HG03196 (cell line): ENCODE measurements around the gene CDC42EP5.
"Not testable (repeated sequence)": the region's sequence is repeated elsewhere in the genome, so short reads cannot be mapped to it uniquely, and the experiment has no call there.

ENCODE experiments used
- ATAC-seq: cut with Tn5 transposase; IDR thresholded peaks from one replicate; pipeline ENCODE4 v1.9.1; 2021; ENCODE audit not compliant: unreplicated experiment

CDC42EP5 gene

GRCh38 chr19:54473071-54473891 lies at the start of gene CDC42EP5:
CDC42EP5 (minus strand) TSS chr19:54473296; CDS start chr19:54465547, 7,749 bp downstream.
- no peak for ATAC-seq

GRCh38 chr19:54521860-54522513 lies 48.9 kb upstream of the CDC42EP5 start:
- ATAC-seq, result no peak

- ATAC-seq, result no peak
These were observed 48.1 kb upstream of the CDC42EP5 start for GRCh38 chr19:54521022-54521859.

- peak; percentile 57 for ATAC-seq
These were observed 45.7 kb upstream of the CDC42EP5 start for GRCh38 chr19:54518844-54519243.

GRCh38 chr19:54517483-54517882 lies 44.4 kb upstream of the CDC42EP5 start:
- ATAC-seq, result no peak

- ATAC-seq, result no peak
These were observed 42.1 kb upstream of the CDC42EP5 start for GRCh38 chr19:54515156-54515555.

GRCh38 chr19:54509200-54509940 lies 36.3 kb upstream of the CDC42EP5 start:
- ATAC-seq, result not testable (repeated sequence)

- ATAC-seq, result not testable (repeated sequence)
These were observed 35.4 kb upstream of the CDC42EP5 start for GRCh38 chr19:54508487-54508886.

GRCh38 chr19:54507824-54508223 lies 34.7 kb upstream of the CDC42EP5 start:
- ATAC-seq, result no peak

- not testable (repeated sequence) for ATAC-seq
These were observed 34.1 kb upstream of the CDC42EP5 start for GRCh38 chr19:54507038-54507717.

GRCh38 chr19:54506079-54506478 lies 33.0 kb upstream of the CDC42EP5 start:
- no peak for ATAC-seq

- ATAC-seq, result not testable (repeated sequence)
These were observed 32.4 kb upstream of the CDC42EP5 start for GRCh38 chr19:54505542-54505941.

GRCh38 chr19:54502518-54503048 lies 29.5 kb upstream of the CDC42EP5 start, which contains the start of gene LAIR2:
LAIR2 (plus strand) TSS chr19:54502831; CDS start chr19:54502919, 88 bp downstream.
- ATAC-seq, result no peak

- not testable (repeated sequence) for ATAC-seq
These were observed 25.3 kb upstream of the CDC42EP5 start for GRCh38 chr19:54498451-54498772.

GRCh38 chr19:54497747-54498450 lies 24.8 kb upstream of the CDC42EP5 start:
- ATAC-seq, result not testable (repeated sequence)

GRCh38 chr19:54495284-54495683 lies 22.2 kb upstream of the CDC42EP5 start:
- not testable (repeated sequence) for ATAC-seq

GRCh38 chr19:54493967-54494585 lies 21.0 kb upstream of the CDC42EP5 start:
- ATAC-seq, result no peak

GRCh38 chr19:54493056-54493455 lies 20.0 kb upstream of the CDC42EP5 start:
- ATAC-seq, result not testable (repeated sequence)

GRCh38 chr19:54492568-54492967 lies 19.5 kb upstream of the CDC42EP5 start:
- ATAC-seq, result no peak
